ENCODE data around the gene B4GALT2. TPM values are rescaled to one million over a fixed set of nuclear protein-coding genes. Genes with fewer than 3 reads are reported as not detected.

B4GALT2 gene
- total and polyA plus RNA-seq, 2 of the 4 experiments (the other 2 are of a cell fraction) = 52.3 to 60.8 TPM

DNA sequence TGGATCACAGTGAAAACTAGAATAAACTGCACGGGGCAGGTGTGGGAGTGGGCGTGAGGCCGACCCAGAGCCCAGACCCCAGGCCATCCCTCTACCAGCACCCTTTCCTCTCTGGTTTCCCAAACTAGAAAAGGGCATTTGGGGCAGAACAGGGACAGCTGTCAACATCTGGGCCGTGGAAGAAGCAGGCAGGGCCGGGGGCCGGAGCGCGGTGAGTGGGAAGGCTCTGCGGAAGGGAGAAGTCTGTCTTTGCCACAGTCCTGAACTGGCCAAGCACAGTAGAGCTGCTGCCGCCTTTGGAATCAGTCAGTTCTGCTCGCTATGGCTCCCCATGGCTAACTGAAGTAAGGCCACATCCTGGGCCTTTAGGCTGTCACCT lies 19.0 kb downstream of the B4GALT2 start:
- Histone ChIP-seq H4K91ac (ENCODE audit: insufficient read depth, low read depth, low read length) (no peak overlapping the region), H2BK20ac (ENCODE audit: low read depth, low read length) (no peak overlapping the region), H4K8ac (ENCODE audit: low read depth in 2 of 2, low read length in 2 of 2) (no peak overlapping the region), H3K4ac (ENCODE audit: low read depth, low read length) (no peak overlapping the region), H3K27me3 (ENCODE audit: control insufficient read depth, insufficient read depth, low read length) (no peaks in the 10 kb centered on the region), H3K27ac (ENCODE audit: insufficient read depth, low read length) (no peak overlapping the region), H4K20me1 (ENCODE audit: insufficient read depth, low read length) (no peaks in the 10 kb centered on the region), H2BK15ac (ENCODE audit: low read depth, low read length) (no peak overlapping the region), H3K4me3 (ENCODE audit: insufficient read depth, low read depth, low read length) (no peak overlapping the region), H3K9me1 (ENCODE audit: insufficient read depth, low read length) (no peaks in the 10 kb centered on the region), H3K14ac (replicated peaks; ENCODE audit: low read depth, low read length) (no peak overlapping the region), H3K36me3 (ENCODE audit: control insufficient read depth, insufficient read depth, low read length) (peaks cover 24% of the 10 kb centered on the region; the same call in 1 of the 2 replicates), H3K9me3 (ENCODE audit: control insufficient read depth, insufficient read depth, low read length) (no peaks in the 10 kb centered on the region), H3K56ac (ENCODE audit: extremely low read depth, insufficient read depth, low read length) (no peak overlapping the region), H2BK5ac (ENCODE audit: low read depth, low read length, poor library complexity, severe bottlenecking) (no peak overlapping the region), H3K9ac (ENCODE audit: low read depth, low read length) (no peak overlapping the region), H3K4me2 (ENCODE audit: low read depth, low read length) (no peak overlapping the region), H2AK5ac (ENCODE audit: low read depth, low read length) (no peak overlapping the region), H4K5ac (ENCODE audit: low read depth, low read length) (no peak overlapping the region), H2BK120ac (ENCODE audit: low read depth, low read length) (no peak overlapping the region), H3K18ac (ENCODE audit: low read depth, low read length) (no peak overlapping the region), H3K23ac (ENCODE audit: low read depth, low read length) (no peak overlapping the region), H3K4me1 (ENCODE audit: control insufficient read depth, insufficient read depth, low read length) (no peaks in the 10 kb centered on the region), H3K79me1 (ENCODE audit: low read depth in 1 of 2, low read length in 2 of 2) (no peaks in the 10 kb centered on the region), H2AK9ac (replicated peaks; ENCODE audit: low read depth, low read length, poor library complexity) (no peak overlapping the region), H2AFZ (replicated peaks; ENCODE audit: low read length, poor library complexity) (no peak overlapping the region)
- no TSS peak for BruUV-seq (replicated peaks)
- CTCF ChIA-PET = no interaction called here
- 93% methylated on average over 5 of the region's 11 CpGs; no CpG with 5 or more reads in 1 of the 2 experiments for WGBS, 2 experiments (ENCODE audit: extremely low coverage in 2 of 2, insufficient read length in 1 of 2)
- dilution Hi-C loops (cut with HindIII; ENCODE audit: low sequenced_read_pairs, unreplicated experiment) (no loop called here), in situ Hi-C loops (cut with MboI; ENCODE audit: low sequenced_read_pairs) (no loop called here), intact Hi-C loops (cut with micrococcal nuclease) (no loop called here)
- TF ChIP-seq POLR2A (IDR thresholded peaks at IDR 0.05; ENCODE audit: low read depth, low read length) = no peak
- TF ChIP-seq FOS (IDR thresholded peaks at IDR 0.05; ENCODE audit: low read depth, low read length) = no peak
- TF ChIP-seq CHD1 (IDR thresholded peaks at IDR 0.05; ENCODE audit: low read depth, low read length) = no peak
- no peak for TF ChIP-seq USF2 (IDR thresholded peaks at IDR 0.05; ENCODE audit: low read depth, low read length)
- POLR2A ChIA-PET (ENCODE audit: unreplicated experiment) = no interaction called here
- DNase-seq (no peak), ATAC-seq (ENCODE audit: low read depth) (no peak)

Data from IMR-90 (cell line).